Brain microvascular endothelial cell (primary cell): ENCODE data around the gene CACNG5.

Experiments
- DNase-seq: peaks from one replicate; pipeline ENCODE4 v3.0.0-alpha.2; 2020
- H3K27ac ChIP-seq: fragments of 250-450 bp; sonication (Bioruptor Pico); 2 replicates; pipeline ENCODE4 v1.5.1; 2020; ENCODE audit warnings: mild to moderate bottlenecking, moderate library complexity
- H3K27me3 ChIP-seq: fragments of 250-450 bp; sonication (Bioruptor Pico); replicated peaks from 2 replicates; pipeline ENCODE4 v1.5.1; 2020; ENCODE audit warnings: mild to moderate bottlenecking
- H3K36me3 ChIP-seq: fragments of 250-450 bp; sonication (Bioruptor Pico); replicated peaks from 2 replicates; pipeline ENCODE4 v1.5.1; 2020; ENCODE audit warnings: mild to moderate bottlenecking
- H3K4me3 ChIP-seq: 2 replicates; pipeline ENCODE4 v1.5.1; 2011; ENCODE audit warnings: low read depth, mild to moderate bottlenecking, control low read depth, low read length, moderate library complexity
- CTCF ChIP-seq: IDR thresholded peaks from 2 replicates; pipeline ENCODE4 v1.5.1; 2011; ENCODE audit warnings: low read depth, mild to moderate bottlenecking, moderate library complexity, low read length, control low read depth, inconsistent platforms; ENCODE audit errors: missing control alignments
- in situ Hi-C: cut with HindIII; loops from 2 replicates; pipeline ENCODE4 v1.10.0; 2017; ENCODE audit warnings: low sequenced_read_pairs, low pct_ligation_motif_present

Gene CACNG5

GRCh38 chr17:66855204-66855603 lies 20.3 kb downstream of the CACNG5 start:
- in situ Hi-C loops = no loop called here
- no peaks in the 10 kb centered on the region for H3K27me3 ChIP-seq
- TF ChIP-seq CTCF = peak; percentile 47
- H3K4me3 ChIP-seq = no peak overlapping the region
- no peaks in the 10 kb centered on the region for H3K36me3 ChIP-seq
- no peak overlapping the region for H3K27ac ChIP-seq
- DNase-seq = no peak

GRCh38 chr17:66858226-66859083 lies 23.5 kb downstream of the CACNG5 start:
- no peaks in the 10 kb centered on the region for H3K36me3 ChIP-seq
- DNase-seq = no peak
- no peak overlapping the region for H3K4me3 ChIP-seq
- TF ChIP-seq CTCF = no peak
- H3K27ac ChIP-seq = no peak overlapping the region
- no peaks in the 10 kb centered on the region for H3K27me3 ChIP-seq
- in situ Hi-C loops = no loop called here

GRCh38 chr17:66859353-66859752 lies 24.4 kb downstream of the CACNG5 start:
- TF ChIP-seq CTCF = no peak
- in situ Hi-C loops = no loop called here
- Histone ChIP-seq H3K27me3 (no peaks in the 10 kb centered on the region), H3K36me3 (no peaks in the 10 kb centered on the region), H3K27ac (no peak overlapping the region), H3K4me3 (no peak overlapping the region)
- no peak for DNase-seq

- Histone ChIP-seq H3K27me3 (no peaks in the 10 kb centered on the region), H3K4me3 (no peak overlapping the region), H3K36me3 (no peaks in the 10 kb centered on the region), H3K27ac (no peak overlapping the region)
- in situ Hi-C loops = no loop called here
- DNase-seq = no peak
- no peak for TF ChIP-seq CTCF
Observed at GRCh38 chr17:66860204-66860603, 25.3 kb downstream of the CACNG5 start.

- in situ Hi-C loops = no loop called here
- Histone ChIP-seq H3K36me3 (no peaks in the 10 kb centered on the region), H3K27ac (no peak overlapping the region), H3K4me3 (no peak overlapping the region), H3K27me3 (no peaks in the 10 kb centered on the region)
- TF ChIP-seq CTCF = no peak
- DNase-seq = no peak
Observed at GRCh38 chr17:66863820-66864219, 28.9 kb downstream of the CACNG5 start.

- no peak overlapping the region for H3K4me3 ChIP-seq
- no peaks in the 10 kb centered on the region for H3K27me3 ChIP-seq
- H3K27ac ChIP-seq = no peak overlapping the region
- in situ Hi-C loops = no loop called here
- DNase-seq = no peak
- no peak for TF ChIP-seq CTCF
- no peaks in the 10 kb centered on the region for H3K36me3 ChIP-seq
Observed at GRCh38 chr17:66865151-66865550, 30.2 kb downstream of the CACNG5 start.
